Superior temporal gyrus (tissue), 1 donor: ENCODE measurements around the gene NEXN.

Experiments used
- DNase-seq: peaks from one replicate; pipeline ENCODE4 v3.0.0-alpha.2; 2016; ENCODE audit errors: extremely low spot score

The NEXN gene

DNA sequence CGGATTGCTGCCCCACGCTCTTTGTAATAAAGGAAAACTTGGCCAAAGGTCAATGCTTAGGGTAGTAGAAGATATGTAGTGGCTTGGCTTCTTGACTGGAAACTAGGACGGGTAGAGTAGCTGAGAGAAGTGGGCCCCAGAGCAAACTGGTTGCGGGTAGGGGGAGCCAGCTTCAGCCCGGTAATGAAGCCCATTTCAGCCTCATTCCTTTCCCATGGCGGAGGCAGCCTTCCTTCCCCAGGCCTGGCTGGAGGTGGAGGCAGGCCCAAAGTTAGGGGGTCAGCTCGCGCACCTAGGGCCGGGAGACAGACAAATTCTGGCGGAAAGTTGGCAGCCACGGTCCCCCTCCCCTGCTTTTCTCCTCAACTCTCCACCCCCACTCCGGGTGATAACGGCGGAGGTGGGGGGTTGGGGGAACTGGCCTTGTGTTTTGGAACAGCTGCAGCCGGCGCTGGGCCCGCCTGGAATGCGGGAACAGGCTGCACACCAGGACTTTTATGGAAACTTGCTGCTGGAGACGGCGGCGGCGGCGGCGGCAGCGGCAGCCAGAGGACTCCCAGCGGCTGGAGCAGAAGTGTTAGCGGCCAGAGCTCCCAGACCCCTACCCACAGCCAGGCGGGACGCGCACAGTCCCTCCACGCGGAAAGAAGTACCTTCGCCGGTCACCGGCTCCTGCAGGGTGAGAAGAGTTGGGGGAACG is at the start of gene NEXN:
Gene NEXN, plus strand, starts transcription at position 544 of the 700 bp plus-strand sequence. CDS start 27,483 bp downstream, outside the sequence.
- DNase-seq = no peak

- no peak for DNase-seq
These were observed 46.9 kb upstream of the NEXN start for GRCh38 chr1:77841574-77841973.

DNA sequence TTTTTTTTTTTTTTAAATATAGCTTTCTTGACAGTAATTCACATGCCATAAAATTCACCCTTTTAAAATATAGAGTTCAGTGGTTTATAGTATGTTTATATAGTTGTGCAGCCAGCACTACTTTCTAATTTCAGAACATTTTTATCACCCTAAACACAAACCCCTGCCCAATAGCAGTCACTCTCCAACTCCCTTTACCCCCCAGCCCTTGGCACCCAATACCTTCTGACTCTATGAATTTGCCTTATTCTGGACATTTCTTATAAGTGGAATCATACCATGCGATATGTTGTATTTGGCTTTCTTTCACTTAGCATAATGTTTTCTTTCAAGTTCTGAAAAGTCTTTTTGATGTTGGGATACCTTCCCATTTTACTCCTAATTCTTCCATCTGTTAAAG is 42.5 kb upstream of the NEXN start:
- DNase-seq = no peak

GRCh38 chr1:77846966-77847365 is 41.5 kb upstream of the NEXN start:
- no peak for DNase-seq

DNA sequence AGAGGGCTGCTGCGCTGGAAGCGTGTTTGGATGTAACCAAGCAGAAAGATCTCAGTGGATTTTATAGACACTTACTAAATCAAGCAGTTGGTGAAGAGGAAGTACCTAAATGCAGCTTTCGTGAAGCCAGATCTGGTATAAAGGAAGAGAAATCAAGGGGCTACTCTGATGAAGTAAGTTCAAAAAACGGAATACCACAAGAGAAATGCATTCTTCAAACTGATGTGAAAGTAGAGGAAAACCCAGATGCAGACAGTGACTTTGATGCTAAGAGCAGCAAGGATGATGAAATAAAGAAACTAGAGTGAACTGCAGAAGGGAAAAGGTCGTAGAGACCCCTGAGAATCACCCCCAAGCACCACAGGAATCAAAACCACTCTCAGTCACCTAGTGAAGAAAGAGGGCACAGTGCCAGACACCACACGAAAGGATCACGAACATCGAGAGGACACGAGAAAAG is 40.8 kb upstream of the NEXN start:
- no peak for DNase-seq

DNA sequence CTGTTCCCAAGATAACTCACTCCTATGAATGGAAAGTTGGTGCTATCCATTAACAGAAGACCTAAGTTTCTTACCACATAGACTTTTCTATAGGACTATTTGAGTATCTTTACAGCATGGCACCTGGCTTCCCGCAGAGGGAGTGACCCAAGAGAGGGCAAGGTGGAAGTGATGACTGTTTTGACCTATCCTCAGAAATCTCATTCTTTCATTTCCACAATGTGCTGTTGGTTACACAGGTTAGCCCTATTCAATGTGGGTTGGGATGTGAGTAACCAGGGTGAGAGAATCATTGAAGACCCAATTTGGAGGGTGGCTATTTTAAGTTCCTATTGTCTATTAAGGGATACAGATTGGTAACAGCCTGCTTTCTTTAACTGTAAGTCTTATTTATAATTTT is 38.3 kb upstream of the NEXN start:
- DNase-seq = no peak

DNA sequence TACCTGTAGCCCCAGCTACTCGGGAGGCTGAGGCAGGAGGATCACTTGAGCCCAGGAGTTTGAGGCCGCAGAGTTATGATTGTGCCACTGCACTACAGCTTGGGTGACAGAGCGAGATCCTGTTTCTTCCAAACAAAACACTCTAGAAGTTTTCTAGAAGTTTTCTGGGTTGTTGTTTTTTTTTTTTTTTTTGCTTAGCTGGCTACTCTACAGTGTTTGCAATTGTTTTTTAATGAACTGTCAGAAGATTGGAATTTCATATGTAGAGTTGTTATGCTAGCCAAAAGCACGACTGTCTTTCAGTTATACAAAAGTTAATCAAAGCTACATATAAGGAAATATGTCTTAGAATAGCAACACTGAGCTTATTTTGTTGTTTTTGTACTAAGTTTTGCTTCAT is 30.9 kb upstream of the NEXN start:
- DNase-seq = no peak

DNA sequence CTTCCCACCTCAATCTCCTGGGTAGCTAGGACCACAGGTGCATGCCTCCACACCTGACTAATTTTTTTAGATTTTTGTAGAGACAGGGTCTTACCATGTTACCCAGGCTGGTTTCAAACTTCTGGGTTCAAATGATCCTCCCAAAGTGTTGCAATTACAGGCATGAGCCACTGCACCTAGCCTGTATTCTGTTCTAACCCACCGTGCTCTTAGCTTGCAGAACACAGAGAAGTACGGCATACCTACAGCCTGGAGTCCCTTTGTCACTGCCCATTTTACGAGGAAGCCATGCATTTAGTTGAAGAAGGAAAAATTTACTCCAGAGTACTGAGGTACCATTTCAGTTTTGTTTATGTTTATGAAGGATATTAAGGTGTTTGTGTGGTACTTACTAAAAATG is 29.7 kb upstream of the NEXN start:
- DNase-seq = no peak

DNA sequence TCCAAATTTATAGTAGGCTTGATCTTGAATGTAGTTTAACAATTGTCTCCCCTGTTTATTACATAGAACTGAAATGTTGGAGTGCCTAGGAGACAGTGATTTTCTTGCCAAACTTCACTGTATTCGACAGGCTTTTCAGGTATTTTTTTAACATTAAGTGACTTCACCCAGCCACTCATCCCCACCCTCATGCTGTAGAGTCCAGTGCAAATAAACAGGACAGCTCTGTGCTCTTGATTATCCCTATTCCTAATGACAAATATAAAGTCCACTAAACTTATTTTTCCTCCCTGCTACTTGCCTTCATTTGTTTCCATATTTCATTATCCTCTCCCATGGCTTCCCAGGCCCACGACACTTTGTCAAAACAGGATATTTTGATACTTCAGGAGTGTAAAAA is 29.2 kb upstream of the NEXN start:
- DNase-seq = no peak

DNA sequence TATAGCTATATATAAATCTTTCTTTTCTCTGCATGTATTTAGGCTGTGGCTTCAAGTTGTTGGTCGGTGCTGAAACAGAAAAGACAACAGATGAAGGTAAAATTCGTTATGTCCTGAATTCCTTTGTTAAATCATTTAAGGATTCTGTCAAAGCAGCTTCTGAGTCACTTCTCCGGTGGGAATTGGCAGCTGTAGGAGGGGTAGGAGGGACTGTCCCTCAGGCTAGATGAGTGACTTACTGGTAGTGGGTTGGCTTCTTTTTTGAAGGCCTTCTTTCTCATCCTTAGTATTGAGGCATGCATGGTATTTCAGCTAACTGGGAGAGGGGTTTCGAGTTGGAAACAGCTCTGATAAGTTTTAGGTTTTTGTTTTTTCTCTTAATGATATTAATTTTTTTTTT is 22.1 kb upstream of the NEXN start:
- DNase-seq = no peak

GRCh38 chr1:77872645-77873044 is 15.8 kb upstream of the NEXN start:
- no peak for DNase-seq

GRCh38 chr1:77873461-77873860 is 15.0 kb upstream of the NEXN start:
- DNase-seq = no peak

DNA sequence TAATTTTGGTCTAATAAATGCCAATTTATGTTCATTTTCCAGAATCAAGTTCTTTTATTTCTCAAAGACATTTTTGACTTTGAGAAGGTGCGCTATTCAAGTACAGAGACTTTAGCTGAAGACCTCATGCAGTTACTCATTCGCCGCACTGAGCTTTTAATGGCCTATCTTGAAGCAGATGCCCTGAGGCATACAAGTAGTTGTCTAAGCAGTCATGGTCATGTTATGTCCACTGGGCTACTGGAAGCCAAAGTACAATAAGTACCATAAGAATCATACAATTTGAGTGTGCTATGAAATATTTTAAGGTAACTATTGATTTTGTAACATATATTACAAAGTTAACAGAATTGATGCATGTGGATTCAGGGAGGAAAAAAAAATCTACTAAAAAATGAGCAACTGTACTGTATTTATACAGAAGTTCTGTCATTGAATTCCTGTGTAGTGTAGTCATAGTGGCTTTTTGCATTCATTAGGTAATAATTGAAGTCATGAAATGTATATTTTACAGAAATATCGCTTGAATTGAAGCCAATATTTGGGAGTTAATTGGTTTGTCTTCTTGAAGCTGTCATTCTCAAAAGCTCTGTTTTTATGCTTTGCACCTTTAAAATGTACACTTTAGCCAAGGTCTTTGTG is 13.5 kb upstream of the NEXN start:
- DNase-seq = no peak

DNA sequence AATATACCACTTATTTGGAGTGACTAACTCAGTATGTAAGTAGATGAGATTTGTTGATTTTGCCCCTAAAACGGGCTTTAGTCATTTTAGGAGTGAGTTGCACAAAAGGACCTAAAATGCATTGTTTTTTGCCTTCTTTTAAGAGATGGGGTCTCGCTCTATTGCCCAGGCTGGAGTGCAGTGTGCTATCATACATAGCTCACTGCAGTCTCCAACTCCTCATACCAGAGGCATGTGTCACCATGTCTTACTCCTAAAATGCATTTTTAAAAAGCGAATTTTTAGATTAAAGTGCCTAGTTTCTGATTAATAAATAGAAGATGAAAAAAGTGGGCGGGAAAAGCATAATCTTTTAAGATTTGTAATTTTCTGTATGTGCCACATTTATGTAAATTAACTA is 11.5 kb upstream of the NEXN start:
- no peak for DNase-seq

GRCh38 chr1:77881061-77881460 is 7.4 kb upstream of the NEXN start:
- DNase-seq = no peak

- no peak for DNase-seq
These were observed 6.0 kb upstream of the NEXN start for GRCh38 chr1:77882411-77882810.

GRCh38 chr1:77888781-77889642 is 588 bp downstream of the NEXN start:
- no peak for DNase-seq

DNA sequence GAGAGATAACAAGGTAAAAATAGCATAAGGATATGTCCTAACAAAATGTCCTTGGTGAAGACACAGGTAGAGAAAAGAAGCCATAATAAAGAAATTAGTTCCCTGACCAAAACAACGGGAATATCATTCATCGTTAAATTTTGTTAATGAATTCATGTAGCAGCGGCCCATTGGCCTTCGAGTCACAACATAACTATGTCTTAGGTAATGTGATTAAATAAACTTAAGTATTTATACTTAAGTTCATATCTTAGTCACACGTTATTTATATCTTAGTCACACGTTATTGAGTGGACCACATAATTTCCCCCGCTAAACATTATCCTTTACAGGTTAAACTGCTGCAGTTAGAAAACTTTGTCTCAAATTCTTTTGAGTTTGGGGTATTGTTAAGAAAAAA is 1.2 kb downstream of the NEXN start:
- no peak for DNase-seq

DNA sequence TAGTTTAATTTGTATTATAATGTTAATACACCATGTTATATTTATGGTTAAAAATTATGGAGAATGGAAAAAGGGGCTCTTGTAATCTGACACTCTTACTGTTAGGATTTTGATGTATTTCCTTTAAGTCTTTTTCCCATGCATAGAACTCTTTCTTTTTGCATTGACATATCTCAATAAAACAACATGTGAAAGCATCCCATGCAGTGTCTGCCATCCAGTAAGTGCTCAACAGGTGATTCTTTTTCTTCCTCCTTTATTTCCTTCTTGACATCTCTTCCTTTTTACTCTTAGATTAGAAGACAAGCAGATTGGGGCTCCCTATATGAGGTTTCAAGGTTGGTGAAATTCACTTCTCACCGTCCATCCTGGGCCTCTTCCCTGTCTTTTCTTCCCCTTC is 2.8 kb downstream of the NEXN start:
- DNase-seq = no peak

DNA sequence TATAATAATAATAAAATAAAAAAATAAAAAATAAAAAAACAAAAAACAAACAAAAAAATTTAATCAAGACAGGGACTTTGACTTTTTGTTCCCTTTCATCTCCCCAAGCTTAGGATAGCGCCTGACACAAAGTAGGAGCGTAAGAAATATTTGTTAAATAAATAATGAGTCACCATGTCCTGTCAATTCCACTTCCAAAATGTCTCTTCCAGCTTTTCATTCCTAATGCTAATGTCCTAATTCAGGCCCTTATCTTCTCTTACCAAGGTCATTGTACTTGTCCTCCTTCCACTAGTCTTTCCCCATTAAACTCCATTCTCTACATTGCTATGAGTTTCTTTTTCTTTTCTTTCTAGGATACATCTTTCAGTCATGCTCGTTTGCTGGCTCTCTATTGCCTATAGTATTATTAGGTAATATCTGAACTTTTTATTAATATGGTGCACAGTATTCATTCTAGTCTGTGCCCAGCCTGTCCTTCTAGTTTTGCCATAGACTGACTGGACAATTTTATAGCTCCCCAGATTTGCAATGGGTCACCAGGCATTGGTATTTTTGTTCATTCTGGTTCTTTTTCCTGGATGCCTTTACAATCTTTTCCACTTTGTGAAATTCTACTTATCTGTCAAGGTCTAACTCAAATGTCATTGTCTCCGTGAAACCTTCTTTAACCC is 11.4 kb downstream of the NEXN start:
- DNase-seq = no peak

DNA sequence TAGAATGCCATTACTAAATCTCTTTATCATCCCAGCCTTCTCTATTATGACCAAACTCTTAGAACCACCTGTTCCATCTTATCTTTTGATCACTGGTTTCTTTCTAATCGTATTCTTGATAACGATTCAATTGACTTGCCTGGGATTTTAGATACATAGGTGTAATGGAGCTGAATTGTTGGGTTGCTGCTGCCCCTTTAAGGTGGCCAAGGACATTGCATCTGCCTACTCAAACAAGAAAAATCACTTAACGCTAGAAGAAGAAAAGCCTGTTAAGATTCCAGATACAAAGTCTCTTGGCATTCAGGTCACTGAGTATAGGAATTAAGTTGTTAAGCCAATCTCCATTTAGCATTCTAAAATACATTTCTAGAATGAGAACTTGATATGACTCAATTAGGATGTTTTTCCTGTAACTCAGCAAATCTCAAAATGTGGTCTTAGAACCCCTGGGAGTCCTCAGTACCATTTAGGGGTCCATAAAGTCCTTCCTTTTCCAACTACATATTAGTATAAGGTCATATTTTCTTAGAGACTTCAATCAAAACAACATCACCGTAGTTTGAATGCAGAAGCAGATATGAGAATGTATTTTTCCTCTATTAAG is 12.4 kb downstream of the NEXN start:
- DNase-seq = peak; percentile 74

- DNase-seq = no peak
These were observed 17.2 kb downstream of the NEXN start for GRCh38 chr1:77905603-77906002.
